Measurements from ENCODE around the gene TRIO. TPM values are rescaled to one million over a fixed set of nuclear protein-coding genes. Genes with fewer than 3 reads are reported as not detected.
"Not testable (repeated sequence)": the region's sequence is repeated elsewhere in the genome, so short reads cannot be mapped to it uniquely, and the experiment has no call there.

The TRIO gene
- total RNA-seq, 1 experiment from 2014 or later, result 42.1 TPM

- in situ Hi-C loops (cut with HindIII; ENCODE audit: low sequenced_read_pairs), result no loop called here
- no peak for DNase-seq (ENCODE audit: low spot score)
Measured at GRCh38 chr5:14545862-14546261, 402.7 kb downstream of the TRIO start.

- in situ Hi-C loops (cut with HindIII; ENCODE audit: low sequenced_read_pairs), result no loop called here
- no peak for DNase-seq (ENCODE audit: low spot score)
Measured at GRCh38 chr5:14547666-14548065, 404.5 kb downstream of the TRIO start.

GRCh38 chr5:14551211-14551610 is 408.1 kb downstream of the TRIO start:
- in situ Hi-C loops (cut with HindIII; ENCODE audit: low sequenced_read_pairs), result no loop called here
- DNase-seq (ENCODE audit: low spot score), result no peak

GRCh38 chr5:14552017-14552416 is 408.9 kb downstream of the TRIO start:
- no peak for DNase-seq (ENCODE audit: low spot score)
- in situ Hi-C loops (cut with HindIII; ENCODE audit: low sequenced_read_pairs), result no loop called here

GRCh38 chr5:14554288-14554687 is 411.1 kb downstream of the TRIO start:
- in situ Hi-C loops (cut with HindIII; ENCODE audit: low sequenced_read_pairs), result not testable (repeated sequence)

GRCh38 chr5:14556015-14556414 is 412.9 kb downstream of the TRIO start:
- no peak for DNase-seq (ENCODE audit: low spot score)
- in situ Hi-C loops (cut with HindIII; ENCODE audit: low sequenced_read_pairs), result no loop called here

More at GRCh38 chr5:14554288-14554687, 411.1 kb downstream of the TRIO start:
- DNase-seq (ENCODE audit: low spot score), result not testable (repeated sequence)

- DNase-seq (ENCODE audit: low spot score), result no peak
- in situ Hi-C loops (cut with HindIII; ENCODE audit: low sequenced_read_pairs), result no loop called here
Measured at GRCh38 chr5:14557203-14557770, 414.1 kb downstream of the TRIO start.

- in situ Hi-C loops (cut with HindIII; ENCODE audit: low sequenced_read_pairs), result no loop called here
- no peak for DNase-seq (ENCODE audit: low spot score)
Measured at GRCh38 chr5:14557791-14558415, 414.8 kb downstream of the TRIO start.

Other genes with a start within 250 kb of the TRIO start
- gene DNAH5, start 198.7 kb upstream of the TRIO start, total RNA-seq (2014; rRNA removed; shearing (Covaris generic)), result 0.86 and 2.4 TPM in 2 replicates